Heart left ventricle (tissue), 13 donors: ENCODE data around the gene BST1.

ENCODE experiments used
- CTCF ChIP-seq, 12 donors: fragments of 200-600 bp; sonication (generic) in 4 of 12; IDR thresholded peaks; one replicate each; pipeline versions ENCODE4 v1.5.0 to v1.8.0; 2018 to 2022; ENCODE audit warnings: antibody characterized with exemption in 12 of 12, mild to moderate bottlenecking in 5 of 12
- POLR2A ChIP-seq, 2 donors: fragments of 450-650 bp; IDR thresholded peaks; one replicate each; pipeline ENCODE4 v1.6.1; 2017; ENCODE audit warnings: antibody characterized with exemption in 2 of 2, mild to moderate bottlenecking in 2 of 2, moderate library complexity in 2 of 2
- donor health status: ischemic (EF 13 %, LVEDD 7.1; RV severe dilation, severe dysfunction).
- donor health status: DM: no; HTN: yes; CAD: no.
- donor health status: DM: no; HTN: no; CAD: no.
- donor health status: ischemic (EF 25% LVEDD 6.9; RV normal size, moderate dysfunction).
- donor health status: ischemic (EF 25% LVEDD 5.7; RV mildly dilated, moderate dysfunction).
- donor health status: ischemic (EF 35%, LVEDD 5.7; RV mildly dilated, moderate dysfunction).
- donor health status: nonischemic (EF 11% LVEDD 7.7; RV severe dilation, severe dysfunction).
- donor health status: DM: yes; HTN: yes; CAD: no.
- donor health status: PGD.
- donor health status: ischemic (EF 29% LVEDD 5.4; RV normal size, mild dysfunction).
- donor health status: nonischemic (EF 23%, LVEDD 6.1; RV moderate dilation, normal function).

- no peak for TF ChIP-seq CTCF (IDR thresholded peaks at IDR 0.05)
- no peak for TF ChIP-seq POLR2A (IDR thresholded peaks at IDR 0.05)
Measured at GRCh38 chr4:15670576-15670975, 32.3 kb upstream of the BST1 start.
